ENCODE measurements around the gene ABCD3.
A peak's percentile ranks its signal among the peaks of the same experiment; 100 is the strongest.

ABCD3 gene

DNA sequence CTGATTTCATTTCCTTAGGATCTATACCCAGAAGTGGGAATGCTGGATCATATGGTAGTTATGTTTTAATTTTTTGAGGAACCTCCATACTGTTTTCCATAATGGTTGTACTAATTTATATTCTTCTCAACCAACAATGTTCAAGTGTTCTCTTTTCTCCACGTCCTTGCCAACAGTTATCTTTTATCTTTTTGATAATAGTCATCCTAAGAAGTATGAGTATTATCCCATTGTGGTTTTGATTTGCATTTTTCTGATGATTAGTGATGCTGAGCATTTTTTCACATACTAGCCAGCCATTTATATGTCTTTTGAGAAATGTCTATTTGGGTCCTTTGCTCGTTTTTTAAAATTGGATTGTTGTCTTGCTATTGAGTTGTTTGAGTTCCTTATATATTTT lies 38.5 kb downstream of the ABCD3 start:
- FAIRE-seq (peak; percentile 16), DNase-seq (ENCODE audit: low spot score) (no peak)

DNA sequence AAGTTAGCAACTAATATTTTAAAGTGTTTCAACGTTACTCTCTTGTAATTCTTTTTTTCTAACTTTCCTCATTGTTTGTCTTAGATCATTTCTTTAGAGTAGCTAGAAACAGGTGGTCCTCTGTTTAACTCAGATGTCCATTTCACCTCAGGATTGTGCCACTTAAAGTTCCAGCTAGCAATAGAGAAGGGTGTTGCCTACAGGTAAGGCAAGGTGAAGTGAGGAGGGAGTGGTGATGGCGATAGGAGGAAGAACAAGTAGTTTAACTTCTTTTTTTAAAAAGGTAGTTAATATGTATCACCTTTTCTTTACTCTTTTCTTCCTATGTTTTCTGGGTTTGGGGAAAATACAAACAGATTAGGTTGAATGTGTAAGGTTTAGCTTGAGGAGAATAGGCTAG lies 44.4 kb downstream of the ABCD3 start:
- no peak for DNase-seq (ENCODE audit: low spot score)

DNA sequence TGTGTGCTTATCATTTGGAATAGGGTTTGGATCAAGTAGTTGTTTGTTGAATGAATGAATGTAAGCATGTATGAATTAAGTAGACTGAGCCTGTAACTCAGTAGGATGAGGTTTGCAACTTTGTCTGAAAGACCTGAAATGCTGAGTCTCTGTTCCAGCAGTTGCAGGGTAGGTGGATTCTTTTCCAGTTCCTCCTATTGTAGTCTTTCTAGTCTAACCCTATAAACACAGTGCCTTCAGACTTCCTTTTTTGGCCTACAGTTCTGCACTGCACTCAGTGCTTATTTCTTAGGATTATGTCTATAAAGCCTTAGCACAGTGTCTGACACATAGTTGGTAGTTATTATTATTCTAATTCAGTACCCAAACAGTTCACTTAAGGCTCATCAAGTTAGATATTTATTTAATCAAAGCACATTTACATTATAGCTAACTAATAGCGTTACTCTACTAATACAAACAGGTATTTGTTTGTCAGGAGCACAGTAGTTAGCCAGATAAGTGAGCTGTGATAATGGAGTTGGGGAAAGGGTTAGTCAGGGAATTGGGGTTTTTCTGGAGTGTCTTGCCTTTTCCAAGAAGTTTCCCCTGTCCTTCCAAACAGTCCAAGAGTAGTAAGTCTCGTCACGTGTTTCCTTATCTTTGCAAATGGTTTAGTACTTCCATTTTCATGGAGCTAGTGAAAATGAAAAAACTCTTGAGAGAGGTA lies 45.0 kb downstream of the ABCD3 start:
- DNase-seq (ENCODE audit: low spot score) = no peak
- FAIRE-seq = no peak

More for the DNA sequence above, 44.4 kb downstream of the ABCD3 start:
- no peak for FAIRE-seq

DNA sequence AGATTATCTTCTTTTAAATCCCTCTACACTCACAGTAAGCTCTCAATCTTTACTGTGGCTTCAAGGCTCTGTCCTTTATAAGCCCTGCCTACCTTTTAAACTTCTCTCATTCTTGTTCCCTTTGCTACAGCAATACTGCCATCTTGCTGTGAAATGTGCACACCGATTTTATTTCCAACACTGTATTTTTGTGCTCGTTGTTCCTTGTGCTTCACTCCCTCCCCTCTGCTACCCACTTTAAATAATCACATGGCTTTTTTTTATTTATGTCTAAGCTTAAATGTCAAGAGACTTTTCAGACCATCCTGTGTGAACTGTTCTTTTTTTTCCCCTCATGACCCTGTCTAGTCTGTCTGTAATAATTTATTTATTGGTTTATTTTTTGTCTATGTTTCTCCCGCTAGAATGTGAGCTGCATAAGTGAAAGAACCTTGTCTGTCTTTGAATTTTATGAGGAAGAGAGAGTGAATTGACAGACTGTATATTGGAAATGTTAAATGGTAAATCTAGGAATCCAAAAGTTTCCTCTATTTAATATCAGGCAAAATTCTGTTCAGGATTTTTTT lies 45.7 kb downstream of the ABCD3 start:
- FAIRE-seq (peak; percentile 69), DNase-seq (ENCODE audit: low spot score) (peak; percentile 51)

DNA sequence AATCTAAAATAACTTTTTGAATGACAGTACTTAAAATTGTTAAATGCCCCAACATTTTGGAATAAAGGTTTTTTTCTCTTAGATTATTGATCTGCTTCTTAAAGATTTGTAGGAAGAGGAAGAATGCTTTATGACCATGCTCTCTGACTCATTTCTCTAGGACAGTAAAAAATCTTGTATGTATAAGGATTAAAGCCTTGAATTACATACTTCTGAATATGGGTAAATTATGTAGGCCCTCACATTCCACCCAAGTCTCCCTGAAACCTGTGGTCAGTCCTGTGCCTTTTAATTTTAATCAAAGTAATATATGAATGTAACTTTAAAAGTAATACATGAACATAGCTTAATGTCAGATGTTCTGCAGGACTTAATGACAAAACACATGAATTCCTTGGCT lies 50.5 kb downstream of the ABCD3 start:
- DNase-seq (ENCODE audit: low spot score) = no peak
- FAIRE-seq = no peak

DNA sequence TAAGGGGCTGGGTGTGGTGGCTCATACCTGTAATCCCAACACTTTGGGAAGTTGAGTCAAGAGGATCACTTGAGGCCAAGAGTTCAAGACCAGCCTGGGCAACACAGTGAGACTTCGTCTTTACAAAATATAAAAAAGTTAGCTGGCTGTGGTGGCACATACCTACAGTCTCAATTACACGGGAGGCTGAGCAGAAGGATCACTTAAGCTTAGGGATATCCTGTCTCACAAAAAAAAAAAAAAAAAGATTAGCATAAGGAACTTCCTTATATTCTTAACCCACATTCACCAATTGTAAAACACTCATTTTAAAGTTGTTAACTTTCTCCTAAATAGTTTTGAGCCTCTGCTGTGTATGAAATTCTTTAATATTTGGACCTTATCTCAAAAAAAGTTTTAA lies 53.1 kb downstream of the ABCD3 start:
- FAIRE-seq (peak; percentile 18), DNase-seq (ENCODE audit: low spot score) (no peak)

DNA sequence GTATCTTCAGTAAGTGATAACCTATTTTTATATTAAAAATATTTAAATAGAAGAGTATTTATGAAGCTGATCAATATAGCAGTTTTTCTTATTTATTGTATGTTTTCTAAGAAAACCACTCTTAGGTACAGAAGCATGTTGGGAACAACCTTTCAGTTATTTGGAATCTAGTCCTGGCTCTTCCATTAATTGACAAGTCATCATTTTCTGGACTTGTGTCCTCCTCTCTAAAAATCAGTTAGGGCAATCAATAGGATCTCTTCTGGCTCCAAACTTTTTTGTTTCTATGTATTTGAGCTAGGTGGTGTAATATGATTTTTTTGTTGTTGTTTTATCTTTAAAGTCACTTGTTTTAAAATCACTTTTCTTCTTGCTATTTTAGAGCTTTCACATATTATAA lies 57.0 kb downstream of the ABCD3 start:
- DNase-seq (ENCODE audit: low spot score) (no peak), FAIRE-seq (no peak)

DNA sequence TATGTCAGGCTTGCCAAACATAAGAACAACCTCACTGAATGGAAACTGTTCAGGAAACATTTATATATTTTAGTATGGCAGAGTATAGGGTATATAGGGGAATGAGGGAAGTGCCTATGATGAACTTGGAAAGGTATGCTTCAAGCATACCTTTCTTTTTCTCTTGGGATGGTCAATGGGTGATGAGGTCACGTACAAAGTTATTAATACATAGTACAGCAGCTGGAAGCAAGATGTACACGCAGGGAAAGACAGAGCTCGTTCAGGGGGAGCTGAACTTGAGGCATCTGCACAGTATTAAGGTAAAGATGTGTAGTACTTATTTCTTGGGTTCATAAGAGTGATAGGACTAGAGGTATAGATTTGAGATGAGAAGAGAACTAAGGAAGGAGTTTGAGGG lies 61.5 kb downstream of the ABCD3 start:
- DNase-seq (ENCODE audit: low spot score) (no peak), FAIRE-seq (no peak)

DNA sequence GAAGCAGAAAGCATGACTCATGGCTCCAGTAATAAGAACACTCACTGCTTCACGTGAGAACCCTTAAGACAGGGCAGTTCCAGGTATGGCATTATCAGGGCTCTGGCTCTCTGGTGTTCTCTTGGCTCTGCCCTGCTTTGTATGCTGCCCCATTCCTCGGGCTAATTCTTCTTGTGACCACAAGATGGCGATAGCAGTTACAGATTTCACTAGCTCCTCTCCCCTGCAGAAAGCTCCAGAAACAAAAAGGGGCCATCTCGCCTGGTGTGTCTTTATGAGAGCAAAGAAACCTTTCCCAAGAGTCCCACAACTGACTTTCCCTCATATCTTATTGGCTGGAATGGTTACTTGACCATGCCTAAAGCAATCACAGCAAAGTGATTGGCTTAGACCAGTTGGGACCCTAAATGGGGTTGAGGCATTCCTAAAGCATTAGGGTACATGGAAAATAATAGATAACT lies 63.3 kb downstream of the ABCD3 start:
- FAIRE-seq (no peak), DNase-seq (ENCODE audit: low spot score) (peak; percentile 64)

DNA sequence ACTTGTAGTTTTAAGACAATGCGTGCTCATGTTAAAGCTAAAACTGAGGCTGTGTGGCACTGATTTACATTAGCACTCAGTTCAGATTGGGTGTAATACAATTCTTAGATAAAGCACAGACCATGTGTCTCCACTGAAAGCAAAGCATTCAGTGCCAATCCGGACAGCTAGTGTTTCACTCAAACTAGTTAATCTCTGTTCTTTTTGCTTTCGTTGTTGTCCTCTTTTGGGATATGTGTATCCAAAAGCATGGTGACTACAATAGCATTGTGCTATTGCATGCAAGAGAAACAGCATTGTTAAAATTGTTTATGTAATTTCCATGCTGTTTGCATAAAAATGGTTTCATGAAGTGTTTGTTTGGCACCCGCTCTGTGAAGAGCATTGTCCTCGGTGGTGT lies 68.8 kb downstream of the ABCD3 start:
- FAIRE-seq = no peak

DNA sequence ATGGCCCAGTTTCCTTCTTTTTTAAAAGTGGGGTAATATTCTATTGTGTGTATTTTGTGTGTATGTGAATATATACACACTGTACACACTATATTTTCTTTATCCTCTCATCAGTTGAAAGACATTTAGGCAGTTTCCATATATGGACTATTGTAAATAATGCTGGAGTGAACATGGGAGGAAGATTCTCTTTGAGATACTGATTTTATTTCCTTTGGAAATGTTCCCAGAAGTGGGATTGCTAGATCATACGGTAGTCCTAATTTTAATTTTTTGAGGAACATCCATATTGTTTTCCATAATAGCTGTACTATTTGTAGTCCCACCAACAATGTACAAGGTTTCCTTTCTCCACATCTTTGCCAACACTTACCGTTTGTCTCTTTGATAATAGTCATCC lies 72.4 kb downstream of the ABCD3 start:
- DNase-seq (ENCODE audit: low spot score) = no peak
- no peak for FAIRE-seq

More for the DNA sequence above, 68.8 kb downstream of the ABCD3 start:
- no peak for DNase-seq (ENCODE audit: low spot score)

DNA sequence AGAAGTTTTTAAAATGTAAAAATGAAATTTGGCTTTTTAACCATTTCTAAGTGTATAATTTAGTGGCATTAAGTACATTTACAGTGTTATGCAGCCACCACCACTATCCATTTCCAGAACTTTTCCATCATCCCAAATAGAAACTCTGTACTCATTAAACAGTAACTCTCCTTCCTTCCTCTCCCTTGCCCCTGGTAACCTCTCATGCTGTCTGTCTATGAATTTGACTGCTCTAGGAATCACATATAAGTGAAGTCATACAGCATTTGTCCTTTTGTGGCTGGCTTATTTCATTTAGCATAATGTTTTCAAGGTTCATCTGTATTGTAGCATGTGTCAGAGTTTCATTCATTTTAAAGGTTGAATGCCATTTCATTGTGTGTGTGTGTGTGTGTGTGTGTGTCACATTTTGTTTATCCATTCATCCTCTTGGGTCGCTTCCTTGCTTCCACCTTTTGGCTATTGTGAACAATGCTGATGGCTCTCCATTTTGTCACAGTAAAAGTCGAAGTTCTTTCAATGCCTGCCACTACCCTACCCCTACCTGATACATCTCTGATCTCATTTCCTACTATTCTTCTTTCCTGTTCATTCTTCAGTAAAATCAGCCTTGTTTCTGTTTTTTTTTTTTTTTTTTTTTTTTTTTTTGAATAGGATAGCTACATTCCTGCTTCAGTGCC lies 78.0 kb downstream of the ABCD3 start:
- FAIRE-seq = no peak
- DNase-seq (ENCODE audit: low spot score) = no peak

DNA sequence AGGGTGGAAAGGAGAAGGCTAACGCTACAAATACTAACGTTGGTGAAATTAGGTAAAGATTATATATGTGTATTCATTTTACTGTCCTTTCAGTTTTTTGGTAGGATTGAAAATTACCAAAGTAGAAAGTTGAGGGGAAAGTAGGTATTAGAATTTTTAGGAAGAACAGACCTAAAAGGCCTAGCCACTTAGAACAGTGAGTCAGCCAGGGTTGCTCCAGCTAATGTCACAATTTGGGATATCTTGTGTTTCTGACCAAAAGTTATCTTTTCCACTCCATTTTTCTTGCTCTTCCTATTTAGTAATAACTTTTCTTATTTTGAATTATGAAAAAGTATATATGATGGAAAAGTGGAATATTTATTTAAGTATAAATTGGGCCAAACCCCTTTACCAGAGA lies 83.2 kb downstream of the ABCD3 start:
- DNase-seq (ENCODE audit: low spot score) (no peak), FAIRE-seq (no peak)

DNA sequence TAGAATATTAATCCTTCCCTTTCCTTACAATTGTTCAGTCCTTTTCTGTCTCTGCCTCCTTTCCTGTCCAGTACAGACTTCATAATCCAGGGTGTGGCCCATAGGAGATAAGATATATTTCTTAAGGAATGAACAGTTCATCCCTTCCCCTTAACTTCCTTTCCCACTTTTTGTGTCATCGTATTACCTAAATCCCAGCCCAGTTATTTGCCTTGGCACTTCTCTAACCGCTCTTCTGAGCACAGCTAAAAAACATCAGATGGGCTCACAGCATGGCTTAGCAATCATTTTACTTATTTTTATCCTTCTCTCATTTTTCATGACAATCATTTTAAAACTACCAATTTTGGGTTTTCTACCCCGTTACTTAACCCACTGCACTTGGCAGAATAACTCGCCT lies 83.7 kb downstream of the ABCD3 start:
- no peak for FAIRE-seq
- DNase-seq (ENCODE audit: low spot score) = no peak

DNA sequence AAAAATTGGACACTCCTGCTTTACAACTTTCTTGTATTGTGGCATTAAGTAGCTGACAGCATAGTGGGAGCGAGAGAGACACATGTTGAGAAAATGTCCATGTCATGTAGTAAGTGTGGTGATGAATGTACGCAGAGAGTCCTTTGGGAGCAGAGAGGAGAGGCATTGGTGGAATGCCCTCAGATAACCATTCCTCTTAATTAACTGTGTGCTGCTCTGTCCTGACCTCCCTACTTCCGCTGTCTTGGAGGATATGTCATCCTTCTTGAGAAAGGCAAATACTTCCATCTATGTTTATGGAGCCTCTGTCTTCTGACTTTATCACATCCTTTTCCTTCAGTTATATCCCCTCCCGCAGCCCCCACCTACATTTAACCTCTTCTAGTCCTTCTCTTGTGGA lies 85.0 kb downstream of the ABCD3 start:
- FAIRE-seq = no peak

DNA sequence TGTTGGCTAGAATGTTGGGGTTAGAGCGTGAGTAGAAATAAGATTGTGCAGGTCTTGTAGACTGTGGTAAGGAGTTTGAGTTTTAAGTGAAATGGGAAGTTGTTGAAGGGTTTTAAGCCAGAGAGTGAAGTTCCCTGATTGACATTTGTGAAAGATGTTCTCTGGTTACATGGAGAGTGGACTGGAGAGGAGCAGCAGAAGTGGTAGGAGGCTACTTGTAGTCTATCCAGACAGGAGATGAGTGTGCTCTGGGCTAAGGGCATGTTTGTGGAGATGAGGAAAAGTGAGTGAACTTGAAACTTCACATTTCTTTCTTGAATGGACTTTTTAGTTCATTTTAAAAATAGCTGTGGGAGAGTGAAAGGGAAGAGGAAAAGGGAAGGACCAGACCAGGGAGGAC lies 86.4 kb downstream of the ABCD3 start:
- FAIRE-seq (no peak), DNase-seq (ENCODE audit: low spot score) (no peak)

More for the DNA sequence above, 85.0 kb downstream of the ABCD3 start:
- DNase-seq (ENCODE audit: low spot score) = no peak

DNA sequence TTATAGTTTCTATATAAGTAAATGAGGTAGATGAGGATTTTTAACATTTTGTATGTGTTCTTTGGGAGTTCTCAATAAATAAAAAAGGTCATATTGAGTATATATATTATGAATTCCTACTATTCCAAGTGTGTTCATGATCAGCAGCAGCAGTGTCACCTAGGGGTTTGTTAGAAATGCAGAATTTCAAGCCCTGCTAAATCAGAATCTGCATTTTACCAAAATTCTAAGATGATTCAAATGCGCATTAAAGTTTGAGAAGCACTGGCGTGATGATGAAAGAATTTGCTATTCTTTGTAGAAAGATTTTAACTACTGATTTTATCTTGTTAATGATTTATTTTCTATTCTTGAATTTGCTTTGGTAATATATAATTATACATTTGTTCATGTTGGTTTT lies 94.6 kb downstream of the ABCD3 start:
- FAIRE-seq (no peak), DNase-seq (ENCODE audit: low spot score) (no peak)

DNA sequence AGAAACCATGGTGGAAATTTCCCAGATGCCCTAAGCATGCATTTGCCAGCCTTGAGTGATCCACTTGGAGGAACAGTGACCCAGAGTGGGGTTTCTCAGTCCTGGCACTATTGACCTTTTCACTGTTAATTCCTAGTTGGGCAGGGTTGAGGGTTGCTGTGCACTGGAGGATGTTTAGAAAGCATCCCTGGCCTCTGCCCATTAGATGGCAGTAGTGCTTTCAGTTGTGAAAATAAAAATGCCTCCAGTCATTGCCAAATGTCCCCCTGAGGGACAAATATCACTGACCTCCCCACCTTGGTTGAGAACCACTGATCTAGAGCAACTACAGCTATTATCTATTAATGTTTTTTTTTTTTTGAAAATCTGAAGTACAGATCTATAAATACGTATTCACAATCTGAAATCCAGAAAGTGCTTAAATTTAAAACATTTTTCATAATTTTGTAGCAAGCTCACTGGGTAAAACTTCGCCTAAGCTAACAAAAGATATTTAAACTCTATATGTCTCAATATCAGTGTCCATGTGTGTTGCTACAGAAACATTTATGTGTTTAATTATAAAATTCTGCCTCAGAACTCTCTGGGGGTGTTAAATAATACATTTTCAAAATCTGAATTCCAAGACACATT lies 96.0 kb downstream of the ABCD3 start:
- FAIRE-seq = peak; percentile 45

DNA sequence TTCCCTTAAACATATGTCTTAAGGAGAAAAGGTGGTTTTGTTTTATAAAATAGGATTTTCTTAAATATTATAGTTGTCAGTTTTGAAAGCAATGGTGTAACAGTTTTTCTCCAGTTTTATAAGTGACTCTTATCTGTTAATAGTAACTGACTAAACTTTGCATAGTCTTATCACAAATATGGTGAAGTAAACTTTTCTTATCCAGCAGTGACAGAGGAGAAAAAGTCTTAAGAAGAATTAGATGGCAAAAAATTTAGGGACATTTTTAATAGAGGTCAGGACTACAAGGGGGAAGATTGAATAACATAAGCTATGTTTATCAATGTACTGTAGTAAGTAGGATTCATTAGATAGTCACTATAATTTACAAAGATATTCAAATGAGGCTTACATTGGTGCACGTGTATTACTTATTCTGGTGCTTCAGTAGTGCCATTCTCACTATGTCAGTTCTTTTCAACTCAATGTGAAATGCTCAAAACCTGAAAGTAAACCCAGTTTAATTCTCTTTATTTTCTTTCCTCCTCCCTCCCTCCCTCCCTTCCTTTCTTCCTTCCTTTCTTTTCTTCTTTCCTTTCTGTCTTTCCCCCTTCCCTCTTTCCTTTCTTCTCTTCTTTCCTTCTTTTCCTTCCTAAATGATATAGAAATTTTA lies 97.2 kb downstream of the ABCD3 start:
- FAIRE-seq = no peak
- DNase-seq (ENCODE audit: low spot score) = no peak

More for the DNA sequence above, 96.0 kb downstream of the ABCD3 start:
- no peak for DNase-seq (ENCODE audit: low spot score)

DNA sequence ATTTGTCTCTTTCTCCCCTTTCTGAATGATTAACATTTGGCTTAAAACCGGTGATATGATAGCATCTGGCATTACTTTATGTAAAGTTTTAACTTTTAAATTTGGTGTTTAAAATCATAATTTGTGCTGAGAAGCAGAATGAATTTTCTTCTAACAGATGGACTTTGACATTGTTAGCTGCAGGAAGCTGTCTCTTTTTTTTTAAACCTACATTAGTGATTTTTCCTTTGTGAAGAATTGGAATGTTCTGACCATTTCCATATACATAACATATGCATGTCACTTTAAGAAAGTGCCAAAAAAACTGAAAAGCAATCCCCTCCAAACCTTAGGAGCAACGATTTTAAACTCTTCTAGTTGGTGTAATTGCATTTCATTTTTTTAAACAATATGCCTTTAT lies 101.2 kb downstream of the ABCD3 start:
- FAIRE-seq (no peak), DNase-seq (ENCODE audit: low spot score) (no peak)

DNA sequence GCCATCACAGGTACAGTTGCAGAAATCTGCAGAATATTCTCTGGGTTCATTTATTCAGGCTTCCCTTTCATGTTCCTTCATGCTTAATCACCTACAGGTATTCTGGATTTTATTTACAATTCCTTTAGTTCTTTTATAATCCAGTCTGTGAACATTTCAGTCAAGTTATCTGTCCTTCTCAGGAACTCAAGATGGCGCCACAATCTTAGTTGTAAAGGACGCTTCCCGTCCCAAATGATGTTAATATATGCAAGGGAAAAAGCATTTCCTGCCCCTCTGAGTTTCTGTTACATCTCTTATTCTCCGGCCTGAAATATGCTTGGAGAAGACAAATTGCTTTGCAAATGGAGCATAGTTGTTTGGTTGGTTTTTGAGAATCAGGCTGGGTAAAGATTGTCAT lies 104.1 kb downstream of the ABCD3 start:
- DNase-seq (ENCODE audit: low spot score) (peak; percentile 37), FAIRE-seq (peak; percentile 24)

DNA sequence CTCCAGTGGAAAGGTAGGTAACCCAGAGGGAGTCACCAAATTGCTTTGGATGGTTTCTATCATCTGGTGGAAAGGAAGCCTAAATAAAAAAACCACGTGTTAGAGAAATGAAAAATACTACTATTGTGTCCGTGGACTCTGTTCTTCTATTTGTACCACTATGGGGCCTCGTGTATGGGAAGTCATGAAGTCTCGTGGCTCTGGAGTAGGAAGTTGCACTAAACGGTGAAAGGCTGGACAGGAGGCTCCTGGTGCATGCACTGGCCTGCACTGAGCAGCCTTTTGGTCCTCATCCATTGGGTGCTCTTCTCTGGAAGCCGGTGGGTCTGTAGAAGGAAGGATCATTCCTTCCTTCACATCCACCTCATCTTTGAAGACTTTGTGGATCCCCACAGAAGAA lies 106.3 kb downstream of the ABCD3 start:
- FAIRE-seq (no peak), DNase-seq (ENCODE audit: low spot score) (no peak)

Data from RCC 7860 (cell line).